GM12874 (cell line): Measurements from ENCODE around the gene PRKCD.
A peak's percentile ranks its signal among the peaks of the same experiment; 100 is the strongest.

Experiments
- CTCF ChIP-seq: IDR thresholded peaks from 2 replicates; pipeline ENCODE4 v1.5.1; 2011; ENCODE audit warnings: low read depth, mild to moderate bottlenecking, control low read depth, low read length, moderate library complexity; ENCODE audit not compliant: insufficient read depth

PRKCD gene

DNA sequence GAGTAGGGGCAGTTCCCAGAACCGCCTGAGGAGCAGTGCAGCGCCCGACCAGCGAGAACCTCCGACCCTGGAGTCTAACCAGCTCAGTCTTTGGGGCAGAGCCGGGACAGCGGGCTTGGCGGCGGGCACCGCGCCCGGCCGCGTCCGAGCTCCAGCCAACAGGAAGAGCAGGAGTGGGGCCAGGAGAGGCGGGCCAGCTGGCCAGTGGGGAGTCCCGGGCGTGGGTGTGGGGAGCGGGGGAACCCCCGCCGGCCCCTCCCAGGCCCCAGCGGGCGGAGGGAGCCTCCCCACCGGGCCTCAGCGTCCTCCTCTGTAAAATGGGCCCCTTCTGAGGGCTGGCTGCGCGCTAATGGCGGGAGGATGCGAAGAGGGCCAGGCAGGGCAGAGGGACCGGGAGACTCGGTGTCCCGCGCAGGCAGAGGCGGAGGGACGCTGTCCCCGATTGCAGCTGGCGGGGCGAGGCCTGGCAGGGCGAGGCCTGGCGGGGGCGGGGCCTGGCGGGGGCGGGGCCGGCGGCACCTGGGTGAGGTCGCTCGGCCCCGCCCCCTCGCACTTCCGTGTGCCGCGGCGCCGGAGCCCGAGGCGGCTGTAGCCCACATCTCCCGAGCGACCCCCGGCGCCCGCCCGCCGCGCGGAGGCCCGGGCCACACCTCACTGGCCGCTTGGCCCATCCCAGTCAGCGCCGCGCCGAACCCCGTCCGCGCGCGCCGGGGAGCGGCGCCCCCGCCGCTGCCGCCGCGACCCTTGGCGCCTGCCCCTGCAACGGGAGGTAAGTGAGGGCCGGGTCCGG lies at the start of gene PRKCD:
Gene PRKCD, plus strand, starts transcription at position 550 of the 790 bp plus-strand sequence. CDS start 17,214 bp downstream, outside the sequence.
- TF ChIP-seq CTCF = peak; percentile 66

- TF ChIP-seq CTCF = no peak
Observed at GRCh38 chr3:53111822-53112221, 49.2 kb upstream of the PRKCD start.

GRCh38 chr3:53113293-53114010 lies 47.6 kb upstream of the PRKCD start:
- no peak for TF ChIP-seq CTCF

DNA sequence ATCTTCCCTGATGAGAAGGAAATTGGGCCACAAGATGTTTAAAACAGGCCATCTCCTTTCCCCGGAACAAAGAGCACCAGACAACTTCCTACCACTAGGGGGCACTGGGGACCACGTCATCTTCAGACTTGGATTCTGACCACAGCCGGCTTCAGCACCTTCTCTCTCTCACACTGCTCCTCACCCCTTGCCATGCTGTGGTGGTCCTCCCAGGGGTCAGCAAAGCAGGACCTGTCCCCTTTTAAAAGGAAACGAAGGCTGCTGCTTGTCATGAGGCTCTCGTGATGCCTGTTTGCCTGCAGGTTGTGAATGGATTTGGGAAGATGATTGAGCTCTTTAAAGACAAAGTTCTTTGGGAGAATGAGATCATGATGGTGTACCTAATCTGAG lies 47.0 kb upstream of the PRKCD start:
- peak; percentile 89 for TF ChIP-seq CTCF

GRCh38 chr3:53114412-53115074 lies 46.5 kb upstream of the PRKCD start:
- no peak for TF ChIP-seq CTCF

DNA sequence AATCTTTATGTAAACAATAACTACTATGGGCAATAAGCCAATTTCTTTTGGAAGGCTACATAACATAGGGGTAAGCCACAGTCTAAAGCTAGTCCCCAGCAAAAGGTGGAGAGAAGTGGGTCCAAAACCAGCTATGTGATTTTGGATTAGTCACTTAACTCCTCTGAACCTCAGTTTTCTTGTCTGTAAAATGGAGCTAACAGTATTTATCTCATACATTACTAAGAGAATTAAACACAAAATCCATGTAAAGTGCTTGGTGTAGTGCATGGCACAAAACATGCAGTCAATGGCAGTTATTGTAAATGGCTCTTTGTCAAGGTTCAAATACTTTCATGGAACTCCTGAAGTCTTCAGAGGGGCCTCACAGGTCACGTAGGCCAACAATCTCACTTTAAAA lies 44.1 kb upstream of the PRKCD start:
- TF ChIP-seq CTCF = no peak

- no peak for TF ChIP-seq CTCF
Observed at GRCh38 chr3:53120336-53120735, 40.7 kb upstream of the PRKCD start.
